Upper lobe of left lung (tissue), 6 donors: ENCODE results near the gene ADAD2. TPM values are rescaled to one million over a fixed set of nuclear protein-coding genes. Genes with fewer than 3 reads are reported as not detected.

Experiments
- ATAC-seq, 2 donors: fragments of 200-7000 bp; cut with Tn5 transposase; one replicate each; pipeline ENCODE4 v1.9.1; 2022; ENCODE audit warnings: mild to moderate bottlenecking in 2 of 2, moderate library complexity in 2 of 2; ENCODE audit not compliant: low FRiP score in 2 of 2
- DNase-seq, 2 donors: peaks; one replicate each; pipeline ENCODE4 v3.0.0-alpha.2; 2019 to 2020
- H3K27ac ChIP-seq, 4 donors: fragments of 200-600 bp; sonication (generic); one replicate each; pipeline ENCODE4 v1.5.1; 2016 to 2019
- H3K27me3 ChIP-seq, 4 donors: fragments of 200-600 bp; sonication (generic); one replicate each; pipeline ENCODE4 v1.5.1; 2017 to 2019
- H3K36me3 ChIP-seq, 4 donors: fragments of 200-600 bp; sonication (generic); one replicate each; pipeline ENCODE4 v1.5.1; 2016 to 2019
- H3K4me1 ChIP-seq, 4 donors: fragments of 200-600 bp; sonication (generic); one replicate each; pipeline ENCODE4 v1.5.1; 2018 to 2019
- H3K4me3 ChIP-seq, 4 donors: fragments of 200-600 bp; sonication (generic); one replicate each; pipeline ENCODE4 v1.5.1; 2017 to 2019; ENCODE audit warnings: mild to moderate bottlenecking in 2 of 4, moderate library complexity in 1 of 4
- H3K9me3 ChIP-seq, 4 donors: fragments of 200-600 bp; sonication (generic); one replicate each; pipeline ENCODE4 v1.5.1; 2018 to 2019
- CTCF ChIP-seq, 6 experiments: fragments of 450-650 bp in 4 of 6; fragments of 200-600 bp in 2 of 6; sonication (generic) in 2 of 6; IDR thresholded peaks; one replicate each; pipeline ENCODE4 v1.5.1; 2016 to 2019; ENCODE audit warnings: antibody characterized with exemption in 6 of 6
- EP300 ChIP-seq, 4 donors: sonication (generic); formaldehyde crosslinking; IDR thresholded peaks; one replicate each; pipeline ENCODE4 v1.5.1; 2017; ENCODE audit warnings: antibody characterized with exemption in 4 of 4, control low read depth in 2 of 4
- POLR2A ChIP-seq, 4 donors: fragments of 450-650 bp; IDR thresholded peaks; one replicate each; pipeline ENCODE4 v1.5.1; 2016 to 2017; ENCODE audit warnings: antibody characterized with exemption in 4 of 4, mild to moderate bottlenecking in 2 of 4
- POLR2AphosphoS5 ChIP-seq, 2 donors: sonication (generic); formaldehyde crosslinking; IDR thresholded peaks; one replicate each; pipeline ENCODE4 v1.5.1; 2017; ENCODE audit warnings: antibody characterized with exemption in 2 of 2
- WGBS, 2 donors: methylation state at CpG; one replicate each; pipeline ENCODE4 v1.1.5; 2017 to 2018; 5-methylcytosine and 5-hydroxymethylcytosine counted together
- total RNA-seq, 6 donors: library from RNA; depleted of rRNA in 4 of 6; stranded (reverse); fragments of >200 nt in 4 of 6; gene quantifications; one replicate each; pipeline versions ENCODE4 v1.1.0 to v1.2.1, GENCODE V29; 2016 to 2021
- donor health status: DM: no; HTN: no; CAD: no; lungs with moderate emphysema.
- donor health status: DM: no; HTN: yes; CAD: no; lungs with severe emphysema.

Gene ADAD2
- total RNA-seq, 6 donors from 2014 or later: 1.1 TPM; not detected in 5

GRCh38 chr16:84176192-84177053 lies 14.5 kb upstream of the ADAD2 start:
- TF ChIP-seq POLR2A (IDR thresholded peaks at IDR 0.05): no peak
- H3K4me1 ChIP-seq: peaks cover 29 to 56% (median 33%) of the 10 kb centered on the region in 4 donors
- H3K4me3 ChIP-seq: no peak overlapping the region
- ATAC-seq (peak; percentile 1 to 22), DNase-seq (no peak)
- no peaks in the 10 kb centered on the region for H3K9me3 ChIP-seq
- WGBS, 2 donors: 62% methylated on average over 8 to 18 of the region's 18 CpGs
- H3K27me3 ChIP-seq: no peaks in the 10 kb centered on the region
- peaks cover 17 to 37% (median 33%) of the 10 kb centered on the region in 4 donors for H3K36me3 ChIP-seq
- H3K27ac ChIP-seq: peak overlapping the region; percentile 76 to 89 (median 88)

- ATAC-seq (no peak), DNase-seq (no peak)
- Histone ChIP-seq H3K36me3 (peaks cover 28 to 50% (median 45%) of the 10 kb centered on the region in 4 donors), H3K4me3 (no peak overlapping the region), H3K27ac (peak overlapping the region; percentile 76 to 89 (median 88)), H3K27me3 (no peaks in the 10 kb centered on the region), H3K4me1 (peaks cover 29 to 56% (median 33%) of the 10 kb centered on the region in 4 donors), H3K9me3 (no peaks in the 10 kb centered on the region)
- WGBS, 2 donors: 71 to 78% methylated on average over 8 to 9 of the region's 9 CpGs
- no peak for TF ChIP-seq CTCF (IDR thresholded peaks at IDR 0.05)
- TF ChIP-seq POLR2A (IDR thresholded peaks at IDR 0.05): no peak
- no peak for TF ChIP-seq EP300 (IDR thresholded peaks at IDR 0.05)
- TF ChIP-seq POLR2AphosphoS5 (IDR thresholded peaks at IDR 0.05): no peak
Observed at GRCh38 chr16:84177741-84178073, 13.2 kb upstream of the ADAD2 start.

GRCh38 chr16:84178146-84178765 lies 12.7 kb upstream of the ADAD2 start:
- H3K27ac ChIP-seq: peak overlapping the region; percentile 76 to 89 (median 88)
- H3K9me3 ChIP-seq: no peaks in the 10 kb centered on the region
- no peak for TF ChIP-seq POLR2AphosphoS5 (IDR thresholded peaks at IDR 0.05)
- no peak for TF ChIP-seq CTCF (IDR thresholded peaks at IDR 0.05)
- TF ChIP-seq EP300 (IDR thresholded peaks at IDR 0.05): no peak
- no peak for TF ChIP-seq POLR2A (IDR thresholded peaks at IDR 0.05)
- no peaks in the 10 kb centered on the region for H3K27me3 ChIP-seq
- DNase-seq (no peak), ATAC-seq (no peak)
- peaks cover 29 to 59% (median 35%) of the 10 kb centered on the region in 4 donors for H3K4me1 ChIP-seq
- WGBS, 2 donors: 90% methylated on average over 4 to 15 of the region's 15 CpGs
- no peak overlapping the region for H3K4me3 ChIP-seq
- H3K36me3 ChIP-seq: peaks cover 29 to 55% (median 50%) of the 10 kb centered on the region in 4 donors

GRCh38 chr16:84178892-84179611 lies 11.9 kb upstream of the ADAD2 start:
- WGBS, 2 donors: 97% methylated on average over 6 to 26 of the region's 28 CpGs
- Histone ChIP-seq H3K27ac (peak overlapping the region; percentile 11 to 88 (median 28)), H3K4me1 (peaks cover 29 to 67% (median 43%) of the 10 kb centered on the region in 4 donors), H3K27me3 (no peaks in the 10 kb centered on the region), H3K4me3 (no peak overlapping the region), H3K9me3 (no peaks in the 10 kb centered on the region), H3K36me3 (peaks cover 29 to 62% (median 54%) of the 10 kb centered on the region in 4 donors)
- DNase-seq (peak in 1 of 2 donors; percentile 75), ATAC-seq (no peak)
- TF ChIP-seq POLR2A (IDR thresholded peaks at IDR 0.05) (no peak), CTCF (IDR thresholded peaks at IDR 0.05) (no peak), POLR2AphosphoS5 (IDR thresholded peaks at IDR 0.05) (no peak), EP300 (IDR thresholded peaks at IDR 0.05) (no peak)
